GM19240 (cell line): ENCODE results near the gene COX19.

ENCODE experiments used
- DNase-seq: peaks from one replicate; pipeline ENCODE4 v3.0.0; 2011; ENCODE audit warnings: low spot score; ENCODE audit not compliant: insufficient read length

Gene COX19, protein sequence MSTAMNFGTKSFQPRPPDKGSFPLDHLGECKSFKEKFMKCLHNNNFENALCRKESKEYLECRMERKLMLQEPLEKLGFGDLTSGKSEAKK

DNA sequence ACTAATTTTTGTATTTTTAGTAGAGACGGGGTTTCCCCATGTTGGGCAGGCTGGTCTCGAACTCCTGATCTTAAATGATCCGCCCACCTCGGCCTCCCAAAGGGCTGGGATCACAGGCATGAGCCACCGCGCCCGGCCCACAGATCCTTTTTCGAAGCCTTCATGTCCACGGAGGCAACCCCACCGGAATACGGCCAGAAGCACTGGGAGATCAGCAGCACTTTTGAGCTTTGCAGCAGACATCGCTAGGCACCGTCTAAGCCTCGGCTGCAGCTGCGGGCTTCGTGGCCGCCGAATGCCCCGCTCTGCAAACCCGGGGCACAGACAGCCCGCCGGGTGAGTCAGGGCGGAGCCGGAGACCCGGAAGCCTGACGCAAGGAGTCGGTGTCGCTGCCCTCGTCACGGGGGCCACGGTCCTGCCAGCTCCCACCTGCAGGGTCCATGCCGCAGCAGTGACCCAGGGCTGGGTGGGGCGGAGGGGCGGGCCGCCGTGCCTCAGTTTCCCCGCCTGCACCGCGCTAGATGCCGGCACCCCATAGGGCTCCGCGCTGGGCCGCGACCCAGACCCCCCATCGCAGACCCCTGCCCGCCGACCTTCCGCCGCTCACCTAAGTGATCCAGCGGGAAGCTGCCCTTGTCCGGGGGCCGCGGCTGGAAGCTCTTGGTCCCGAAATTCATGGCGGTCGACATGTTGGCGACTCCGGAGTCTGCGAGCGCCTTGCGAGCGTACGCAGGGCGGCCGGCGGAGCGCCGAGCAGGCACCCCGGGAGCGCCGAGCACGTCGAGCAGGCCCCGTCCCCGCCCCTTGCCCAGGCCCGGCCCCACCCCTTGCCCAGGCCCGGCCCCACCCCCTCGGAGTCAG lies at the start of gene COX19:
TSS of gene COX19 (minus strand) at position 730 of the 862 bp plus-strand sequence. CDS start at position 690, 40 bp downstream.
- peak; percentile 91 for DNase-seq

DNA sequence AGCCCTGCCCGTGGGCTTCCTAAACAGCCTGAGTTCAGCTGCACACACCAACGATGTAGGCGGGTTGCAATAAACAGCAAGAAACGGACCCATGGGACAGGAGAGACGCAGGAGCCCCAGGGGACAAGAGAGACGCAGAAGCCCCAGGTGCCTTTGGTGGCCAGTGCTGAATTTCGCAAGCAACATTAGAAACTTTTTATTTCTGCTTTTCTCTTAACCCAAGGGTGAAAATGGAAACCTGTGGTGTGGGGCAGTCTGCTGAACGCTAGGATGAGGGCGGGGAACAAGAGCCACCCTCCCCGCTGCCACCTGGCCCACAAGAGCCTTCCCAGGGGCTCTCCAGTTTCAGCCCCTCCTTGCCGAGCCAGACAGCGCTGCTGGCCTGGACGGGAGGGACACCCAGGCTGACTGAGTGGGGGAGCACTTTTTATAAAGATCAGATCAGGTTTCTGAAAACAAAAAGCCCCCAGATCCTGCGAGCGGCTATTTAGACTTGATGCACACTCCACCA lies 49.0 kb upstream of the COX19 start:
- DNase-seq = peak; percentile 89

- DNase-seq = no peak
Measured at GRCh38 chr7:1022801-1023465, 47.6 kb upstream of the COX19 start.

- no peak for DNase-seq
Measured at GRCh38 chr7:1022356-1022755, 47.0 kb upstream of the COX19 start.

- no peak for DNase-seq
Measured at GRCh38 chr7:1021931-1022330, 46.6 kb upstream of the COX19 start.

DNA sequence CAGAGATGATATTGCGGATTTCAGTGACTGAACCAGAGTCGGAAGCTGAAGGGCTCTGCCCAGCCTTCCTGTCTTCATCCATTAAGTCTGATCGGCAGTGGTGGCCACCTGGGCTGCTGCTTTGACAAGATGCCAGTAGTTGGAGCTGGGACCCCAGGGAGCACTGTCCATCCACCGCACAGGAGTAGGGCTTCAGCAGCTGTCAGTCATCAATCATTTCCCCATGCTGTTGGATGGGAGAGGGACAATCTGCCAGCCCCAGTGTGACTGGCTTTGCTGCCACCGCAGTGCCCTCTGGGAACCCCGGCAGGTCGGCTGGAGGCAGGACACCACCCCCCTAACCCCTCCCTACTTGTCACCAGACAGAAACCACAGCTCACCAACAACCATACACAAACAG lies 46.0 kb upstream of the COX19 start:
- DNase-seq = no peak

GRCh38 chr7:1020849-1021251 lies 45.5 kb upstream of the COX19 start:
- DNase-seq = no peak

GRCh38 chr7:1019789-1020610 lies 44.7 kb upstream of the COX19 start:
- DNase-seq = no peak

- no peak for DNase-seq
Measured at GRCh38 chr7:1019255-1019785, 44.0 kb upstream of the COX19 start.

- DNase-seq = no peak
Measured at GRCh38 chr7:1018334-1018695, 43.0 kb upstream of the COX19 start.

- no peak for DNase-seq
Measured at GRCh38 chr7:1017586-1018333, 42.4 kb upstream of the COX19 start.

DNA sequence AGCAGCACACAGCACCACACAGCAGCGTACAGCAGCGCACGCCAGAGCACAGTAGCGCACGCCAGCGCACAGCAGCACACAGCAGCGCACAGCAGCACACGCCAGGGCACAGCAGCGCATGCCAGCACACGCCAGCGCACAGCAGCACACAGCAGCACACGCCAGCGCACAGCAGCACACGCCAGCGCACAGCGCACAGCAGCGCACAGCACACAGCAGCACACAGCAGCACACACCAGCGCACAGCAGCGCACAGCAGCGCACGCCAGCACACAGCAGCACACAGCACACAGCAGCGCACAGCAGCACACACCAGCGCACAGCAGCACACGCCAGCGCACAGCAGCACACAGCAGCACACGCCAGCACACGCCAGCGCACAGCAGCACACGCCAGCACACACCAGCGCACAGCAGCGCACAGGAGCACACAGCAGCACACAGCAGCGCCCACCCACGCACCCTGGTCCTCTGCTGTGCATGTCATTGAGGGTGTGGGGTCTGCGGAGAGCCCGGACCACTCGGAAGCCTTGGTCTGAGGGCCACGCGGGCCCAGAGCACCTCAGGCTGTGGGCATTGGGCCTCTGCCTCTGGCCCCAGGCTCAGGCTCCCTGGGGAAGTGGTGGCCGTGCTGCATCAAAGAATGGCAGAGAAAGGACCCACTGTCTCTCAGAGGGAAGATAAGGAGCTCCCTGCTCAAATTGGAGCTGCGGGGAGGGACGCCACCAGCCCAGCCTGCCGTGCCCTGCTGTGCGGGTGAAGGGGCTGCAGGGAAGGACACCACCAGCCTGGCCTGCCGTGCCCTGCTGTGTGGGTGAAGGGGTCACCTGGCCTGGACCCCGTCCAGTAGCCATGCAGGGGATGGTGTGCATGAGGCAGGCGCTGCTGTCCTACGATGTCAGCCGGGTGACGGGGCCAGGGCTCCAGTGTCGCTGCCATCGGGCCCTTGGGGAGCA lies 41.5 kb upstream of the COX19 start:
- no peak for DNase-seq

GRCh38 chr7:1015196-1016121 lies 40.1 kb upstream of the COX19 start:
- no peak for DNase-seq

GRCh38 chr7:1014681-1015080 lies 39.3 kb upstream of the COX19 start:
- no peak for DNase-seq

DNA sequence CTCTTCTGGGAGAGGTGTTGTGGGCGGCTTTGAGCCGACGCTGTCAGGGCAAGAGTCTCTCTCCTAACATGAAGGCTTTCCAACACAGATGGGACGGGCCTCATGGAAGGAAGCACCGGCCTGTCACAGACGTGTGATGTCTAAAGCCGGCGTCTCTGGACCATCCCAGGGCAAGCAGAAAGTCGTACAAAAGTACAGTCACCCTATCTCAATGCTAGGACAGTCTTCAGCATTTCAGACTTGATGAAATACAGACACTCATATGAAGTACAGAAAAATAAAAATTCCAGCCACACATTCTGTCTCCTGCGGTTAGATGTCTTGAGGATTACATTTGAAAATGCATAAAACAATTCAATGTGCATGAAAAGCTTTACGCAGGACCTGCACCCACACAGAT lies 38.2 kb upstream of the COX19 start:
- DNase-seq = no peak

- DNase-seq = no peak
Measured at GRCh38 chr7:1012716-1013095, 37.4 kb upstream of the COX19 start.

GRCh38 chr7:1012004-1012715 lies 36.8 kb upstream of the COX19 start:
- DNase-seq = no peak
